WTC11 (cell line): ENCODE data around the gene SOX4. TPM values are rescaled to one million over a fixed set of nuclear protein-coding genes. Genes with fewer than 3 reads are reported as not detected.

Experiments
- ATAC-seq: fragments of 200-7000 bp; cut with Tn5 transposase; 2 replicates; pipeline ENCODE4 v1.10.0; 2021; ENCODE audit warnings: mild to moderate bottlenecking, moderate library complexity
- CTCF ChIA-PET: fragments of 300-600 bp; sonication (Branson Sonifier 250); formaldehyde crosslinking; loops from one replicate; lab custom pipeline; 2021; ENCODE audit warnings: antibody characterized with exemption; lab: Charles Lee
- POLR2A ChIA-PET: fragments of 350-600 bp; sonication (Branson Sonifier 250); formaldehyde crosslinking; loops from one replicate; lab custom pipeline; 2021; ENCODE audit warnings: antibody characterized with exemption; lab: Charles Lee
- DNase-seq: peaks from one replicate; pipeline ENCODE4 v3.0.0; 2021; ENCODE audit warnings: low spot score
- H3K27ac Mint-ChIP-seq: 2 replicates; pipeline ENCODE4 v1.8.0; 2021; ENCODE audit warnings: mixed read lengths
- H3K27me3 Mint-ChIP-seq: 2 replicates; pipeline ENCODE4 v1.8.0; 2021; ENCODE audit warnings: low read depth, mild to moderate bottlenecking, moderate library complexity, mixed read lengths
- H3K36me3 Mint-ChIP-seq: 2 replicates; pipeline ENCODE4 v1.8.0; 2021; ENCODE audit warnings: mixed read lengths
- H3K4me1 Mint-ChIP-seq: 2 replicates; pipeline ENCODE4 v1.8.0; 2022; ENCODE audit warnings: mixed read lengths
- H3K4me3 Mint-ChIP-seq: 2 replicates; pipeline ENCODE4 v1.8.0; 2021; ENCODE audit warnings: mild to moderate bottlenecking, moderate library complexity, mixed read lengths
- H3K9me3 Mint-ChIP-seq: 2 replicates; pipeline ENCODE4 v1.8.0; 2021; ENCODE audit warnings: mixed read lengths
- AFF4 ChIP-seq: sonication (generic); formaldehyde crosslinking; IDR thresholded peaks from 2 replicates; pipeline ENCODE4 v1.8.1; 2023; ENCODE audit warnings: mild to moderate bottlenecking, missing genetic modification reagents, borderline replicate concordance
- AR ChIP-seq: fragments of 250-450 bp; sonication (Bioruptor Pico); IDR thresholded peaks from 2 replicates; pipeline ENCODE4 v1.9.0; 2021; ENCODE audit warnings: mild to moderate bottlenecking
- ARID4B ChIP-seq: sonication (generic); formaldehyde crosslinking; IDR thresholded peaks from 2 replicates; pipeline ENCODE4 v1.8.0; 2023; ENCODE audit warnings: missing genetic modification reagents, mild to moderate bottlenecking, borderline replicate concordance
- FOXP4 ChIP-seq: sonication (generic); formaldehyde crosslinking; IDR thresholded peaks from 2 replicates; pipeline ENCODE4 v1.8.0; 2022; ENCODE audit warnings: mild to moderate bottlenecking, missing genetic modification reagents
- HMGA2 ChIP-seq: fragments of 250-450 bp; sonication (Bioruptor Pico); IDR thresholded peaks from 2 replicates; pipeline ENCODE4 v1.4.0; 2021; ENCODE audit warnings: mild to moderate bottlenecking, moderate library complexity
- HMGXB4 ChIP-seq: sonication (generic); formaldehyde crosslinking; IDR thresholded peaks from 2 replicates; pipeline ENCODE4 v1.8.1; 2023; ENCODE audit warnings: mild to moderate bottlenecking, moderate library complexity, missing genetic modification reagents
- MLX ChIP-seq: sonication (generic); formaldehyde crosslinking; IDR thresholded peaks from 2 replicates; pipeline ENCODE4 v1.8.1; 2023; ENCODE audit warnings: mild to moderate bottlenecking, missing genetic modification reagents, moderate library complexity
- PRRX2 ChIP-seq: fragments of 250-450 bp; sonication (Bioruptor Pico); IDR thresholded peaks from 2 replicates; pipeline ENCODE4 v1.8.0; 2021; ENCODE audit warnings: mild to moderate bottlenecking
- SP1 ChIP-seq: sonication (generic); formaldehyde crosslinking; conservative IDR thresholded peaks from 2 replicates; pipeline ENCODE4 v1.8.1; 2022; ENCODE audit warnings: missing genetic modification reagents
- ZNF121 ChIP-seq: sonication (generic); formaldehyde crosslinking; IDR thresholded peaks from 2 replicates; pipeline ENCODE4 v1.8.0; 2023; ENCODE audit warnings: missing genetic modification reagents
- ZNF138 ChIP-seq: sonication (generic); formaldehyde crosslinking; conservative IDR thresholded peaks from 2 replicates; pipeline ENCODE4 v1.8.1; 2022; ENCODE audit warnings: mild to moderate bottlenecking, moderate library complexity, missing genetic modification reagents
- ZNF423 ChIP-seq: fragments of 250-450 bp; sonication (Bioruptor Pico); IDR thresholded peaks from 2 replicates; pipeline ENCODE4 v2.1.2; 2022; ENCODE audit warnings: mild to moderate bottlenecking, moderate library complexity
- ZNF512 ChIP-seq: sonication (generic); formaldehyde crosslinking; IDR thresholded peaks from 2 replicates; pipeline ENCODE4 v1.8.1; 2022; ENCODE audit warnings: missing genetic modification reagents, borderline replicate concordance
- ZNF671 ChIP-seq: fragments of 250-450 bp; sonication (Bioruptor Pico); IDR thresholded peaks from 2 replicates; pipeline ENCODE4 v1.8.0; 2021; ENCODE audit warnings: mild to moderate bottlenecking
- total RNA-seq: library from RNA; stranded (reverse); gene quantifications from 3 replicates; pipeline ENCODE4 v1.2.3, GENCODE V29; 2021

The SOX4 gene
- total RNA-seq, 1 experiment from 2014 or later = 182 TPM

- TF ChIP-seq ZNF138 (CRISPR knock-in tag) (no peak; the same call in 1 of the 2 replicates), HMGA2 (CRISPR knock-in tag) (no peak), HMGXB4 (CRISPR knock-in tag) (peak; percentile 40; the same call in 1 of the 2 replicates), PRRX2 (CRISPR knock-in tag) (no peak), SP1 (CRISPR knock-in tag) (peak; percentile 42; the same call in 1 of the 2 replicates), ZNF671 (CRISPR knock-in tag) (no peak), AR (CRISPR knock-in tag) (no peak), AFF4 (CRISPR knock-in tag) (peak; percentile 72; the same call in 1 of the 2 replicates), ZNF512 (no peak), ZNF423 (CRISPR knock-in tag) (no peak), ZNF121 (no peak)
Observed at GRCh38 chr6:21594416-21595281, 1.1 kb downstream of the SOX4 start (continued).

GRCh38 chr6:21595285-21596144 lies 2.0 kb downstream of the SOX4 start:
- ATAC-seq = no peak
- H3K4me3 Mint-ChIP-seq = peak overlapping the region; percentile 97
- POLR2A ChIA-PET = interaction anchor here (3.2 to 4.7 kb wide), 2 partner anchors 70 to 146 kb away, joined by 25 to 81 read pairs; no protein-coding TSS in a partner anchor
- CTCF ChIA-PET = interaction anchor here (1.3 kb wide), 1 partner anchor 1142 kb away, joined by 3 read pairs; no protein-coding TSS in a partner anchor
- DNase-seq = peak; percentile 22
- no peaks in the 10 kb centered on the region for H3K9me3 Mint-ChIP-seq
- peak overlapping the region; percentile 98 for H3K27ac Mint-ChIP-seq
- peaks cover 24% of the 10 kb centered on the region for H3K4me1 Mint-ChIP-seq
- peaks cover 40% of the 10 kb centered on the region for H3K36me3 Mint-ChIP-seq
- H3K27me3 Mint-ChIP-seq = no peaks in the 10 kb centered on the region; the same call in 1 of the 2 replicates
- TF ChIP-seq MLX (CRISPR knock-in tag) = 0 out of 2 replicates have a peak, but pooled peaks have one; percentile 61
- TF ChIP-seq FOXP4 (CRISPR knock-in tag) = 0 out of 2 replicates have a peak, but pooled peaks have one; percentile 37
- TF ChIP-seq ARID4B (CRISPR knock-in tag) = peak; percentile 56; the same call in 1 of the 2 replicates
